HEK293 (cell line): ENCODE results near the gene PLSCR3.
"Not testable (repeated sequence)": the region's sequence is repeated elsewhere in the genome, so short reads cannot be mapped to it uniquely, and the experiment has no call there.

ENCODE experiments used
- CTCF ChIA-PET: fragments of 350-600 bp; formaldehyde crosslinking; extraction: SDS; loops from one replicate; lab custom pipeline; 2021; ENCODE audit warnings: antibody characterized with exemption; lab: Yijun Ruan, JAX
- POLR2A ChIA-PET: fragments of 300-600 bp; formaldehyde crosslinking; extraction: SDS; loops from one replicate; lab custom pipeline; 2020; ENCODE audit warnings: antibody characterized with exemption, inconsistent platforms; lab: Yijun Ruan, JAX
- H3K27ac ChIP-seq: fragments of 200-500 bp; sonication (Bioruptor generic); 2 replicates; pipeline ENCODE4 v1.5.1; 2014; ENCODE audit warnings: low read depth, low read length, control low read depth, inconsistent platforms; ENCODE audit errors: extremely low read depth
- H3K36me3 ChIP-seq, 2 experiments: fragments of 200-500 bp in 1 of 2; sonication (Bioruptor generic) in 1 of 2; 1 replicate in 1 of 2; 2 replicates in 1 of 2; pipeline ENCODE4 v1.5.1; 2014 to 2017; ENCODE audit warnings: inconsistent platforms in 2 of 2, low read length in 2 of 2; ENCODE audit not compliant: control insufficient read depth in 2 of 2, insufficient read depth in 1 of 2
- H3K4me1 ChIP-seq: fragments of 200-500 bp; sonication (Bioruptor generic); 2 replicates; pipeline ENCODE4 v1.5.1; 2014; ENCODE audit warnings: mild to moderate bottlenecking, low read length, inconsistent platforms; ENCODE audit not compliant: control insufficient read depth, insufficient read depth
- H3K4me3 ChIP-seq: 2 replicates; pipeline ENCODE4 v1.5.1; 2011; ENCODE audit warnings: low read depth, mild to moderate bottlenecking, control low read depth, low read length, moderate library complexity
- H3K9me3 ChIP-seq: fragments of 200-500 bp; sonication (Bioruptor generic); 2 replicates; pipeline ENCODE4 v1.5.1; 2014; ENCODE audit warnings: low read depth, low read length, inconsistent platforms; ENCODE audit not compliant: control insufficient read depth, insufficient read depth
- BCL11B ChIP-seq: fragments of 450-650 bp; formaldehyde crosslinking; IDR thresholded peaks from 2 replicates; pipeline ENCODE4 v1.5.1; 2016; ENCODE audit warnings: low read depth, missing biosample characterization, missing genetic modification characterization
- CTCF ChIP-seq: fragments of 450-650 bp; formaldehyde crosslinking; IDR thresholded peaks from 2 replicates; pipeline ENCODE4 v1.5.1; 2016; ENCODE audit warnings: missing biosample characterization, missing genetic modification characterization
- GLIS1 ChIP-seq: fragments of 450-650 bp; formaldehyde crosslinking; IDR thresholded peaks from 2 replicates; pipeline ENCODE4 v1.5.1; 2016; ENCODE audit warnings: missing biosample characterization, missing genetic modification characterization
- HOXC10 ChIP-seq: sonication (generic); formaldehyde crosslinking; IDR thresholded peaks from 2 replicates; pipeline ENCODE4 v1.8.1; 2023; ENCODE audit warnings: mild to moderate bottlenecking, missing genetic modification reagents
- PRDM10 ChIP-seq: fragments of 450-650 bp; formaldehyde crosslinking; IDR thresholded peaks from 2 replicates; pipeline ENCODE4 v1.5.1; 2016; ENCODE audit warnings: missing biosample characterization, missing genetic modification characterization
- ZFHX2 ChIP-seq: fragments of 450-650 bp; formaldehyde crosslinking; conservative IDR thresholded peaks from 2 replicates; pipeline ENCODE4 v1.5.1; 2016; ENCODE audit warnings: missing biosample characterization, missing genetic modification characterization
- ZNF140 ChIP-seq: fragments of 450-650 bp; formaldehyde crosslinking; IDR thresholded peaks from 2 replicates; pipeline ENCODE4 v1.5.1; 2016; ENCODE audit warnings: missing biosample characterization, missing genetic modification characterization
- ZNF175 ChIP-seq: fragments of 450-650 bp; formaldehyde crosslinking; IDR thresholded peaks from 2 replicates; pipeline ENCODE4 v1.5.1; 2016; ENCODE audit warnings: missing biosample characterization, missing genetic modification characterization
- ZNF433 ChIP-seq: fragments of 450-650 bp; formaldehyde crosslinking; IDR thresholded peaks from 2 replicates; pipeline ENCODE4 v1.5.1; 2016; ENCODE audit warnings: missing biosample characterization, missing genetic modification characterization, low read depth
- ZNF473 ChIP-seq: fragments of 450-650 bp; formaldehyde crosslinking; IDR thresholded peaks from 2 replicates; pipeline ENCODE4 v1.5.1; 2017; ENCODE audit warnings: missing biosample characterization, missing genetic modification characterization
- ZNF548 ChIP-seq: fragments of 450-650 bp; formaldehyde crosslinking; IDR thresholded peaks from 2 replicates; pipeline ENCODE4 v1.5.1; 2016; ENCODE audit warnings: missing biosample characterization, missing genetic modification characterization
- ZNF664 ChIP-seq: fragments of 450-650 bp; formaldehyde crosslinking; IDR thresholded peaks from 2 replicates; pipeline ENCODE4 v1.5.1; 2016; ENCODE audit warnings: missing biosample characterization, missing genetic modification characterization
- ZNF704 ChIP-seq: fragments of 450-650 bp; formaldehyde crosslinking; IDR thresholded peaks from 2 replicates; pipeline ENCODE4 v1.5.1; 2016; ENCODE audit warnings: missing biosample characterization, missing genetic modification characterization
- ZNF707 ChIP-seq: fragments of 450-650 bp; formaldehyde crosslinking; IDR thresholded peaks from 2 replicates; pipeline ENCODE4 v1.5.1; 2016; ENCODE audit warnings: missing biosample characterization, missing genetic modification characterization
- ZNF76 ChIP-seq: fragments of 450-650 bp; formaldehyde crosslinking; IDR thresholded peaks from 2 replicates; pipeline ENCODE4; 2016; ENCODE audit warnings: low read depth, missing biosample characterization, missing genetic modification characterization, borderline replicate concordance
- ZNF791 ChIP-seq: fragments of 450-650 bp; formaldehyde crosslinking; IDR thresholded peaks from 2 replicates; pipeline ENCODE4 v1.5.1; 2016; ENCODE audit warnings: missing biosample characterization, missing genetic modification characterization
- TF ChIP-seq, protein P1 (sequence below): fragments of 450-650 bp; formaldehyde crosslinking; IDR thresholded peaks from 2 replicates; pipeline ENCODE4 v1.5.1; 2016; ENCODE audit warnings: missing biosample characterization, missing genetic modification characterization

The PLSCR3 gene

GRCh38 chr17:7367083-7367482 is 27.2 kb downstream of the PLSCR3 start:
- no peaks in the 10 kb centered on the region for H3K4me1 ChIP-seq
- ChIA-PET CTCF (interaction anchor here (0.7 to 2.6 kb wide), 3 partner anchors 11 to 37 kb away, joined by 3 to 13 read pairs (median 4); partner anchors contain the start of gene TMEM256), POLR2A (interaction anchor here (0.6 kb wide), 1 partner anchor 18 kb away, joined by 3 read pairs; no protein-coding TSS in a partner anchor)
- no peaks in the 10 kb centered on the region for H3K36me3 ChIP-seq
- H3K27ac ChIP-seq: no peak overlapping the region
- TF ChIP-seq ZNF707: no peak
- no peaks in the 10 kb centered on the region for H3K9me3 ChIP-seq
- no peak overlapping the region for H3K4me3 ChIP-seq

DNA sequence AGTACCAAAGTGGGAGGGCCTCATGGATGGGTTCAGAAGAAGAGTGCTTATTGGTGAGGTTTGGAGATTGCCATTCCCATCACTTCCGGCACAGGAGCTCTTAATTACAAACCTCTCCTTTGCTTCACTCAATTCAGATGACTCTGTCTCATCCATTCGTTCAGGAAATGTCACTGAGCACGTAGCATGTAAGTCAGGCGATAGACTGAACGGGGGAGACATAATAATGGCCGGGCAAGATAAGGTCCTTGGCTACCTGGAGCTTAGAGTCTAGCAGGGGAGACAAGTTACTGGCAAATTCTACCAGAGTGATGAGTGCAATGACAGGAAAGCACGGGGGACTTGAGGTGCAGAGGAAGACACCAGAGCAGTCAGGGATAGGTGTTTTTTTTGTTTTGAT is 28.4 kb downstream of the PLSCR3 start:
- POLR2A ChIA-PET, H3K4me3 ChIP-seq, H3K27ac ChIP-seq, H3K4me1 ChIP-seq, H3K9me3 ChIP-seq, H3K36me3 ChIP-seq: not testable (repeated sequence)
- CTCF ChIA-PET: interaction anchor here (0.6 to 2.6 kb wide), 2 partner anchors 10 to 104 kb away, joined by 7 to 13 read pairs; no protein-coding TSS in a partner anchor

- Histone ChIP-seq H3K4me1 (no peaks in the 10 kb centered on the region), H3K9me3 (no peaks in the 10 kb centered on the region), H3K36me3 (no peaks in the 10 kb centered on the region), H3K27ac (no peak overlapping the region), H3K4me3 (no peak overlapping the region)
- peak; percentile 43; the same call in 1 of the 2 replicates for TF ChIP-seq ZFHX2 (tag by site-specific recombination)
- TF ChIP-seq, protein P1, sequence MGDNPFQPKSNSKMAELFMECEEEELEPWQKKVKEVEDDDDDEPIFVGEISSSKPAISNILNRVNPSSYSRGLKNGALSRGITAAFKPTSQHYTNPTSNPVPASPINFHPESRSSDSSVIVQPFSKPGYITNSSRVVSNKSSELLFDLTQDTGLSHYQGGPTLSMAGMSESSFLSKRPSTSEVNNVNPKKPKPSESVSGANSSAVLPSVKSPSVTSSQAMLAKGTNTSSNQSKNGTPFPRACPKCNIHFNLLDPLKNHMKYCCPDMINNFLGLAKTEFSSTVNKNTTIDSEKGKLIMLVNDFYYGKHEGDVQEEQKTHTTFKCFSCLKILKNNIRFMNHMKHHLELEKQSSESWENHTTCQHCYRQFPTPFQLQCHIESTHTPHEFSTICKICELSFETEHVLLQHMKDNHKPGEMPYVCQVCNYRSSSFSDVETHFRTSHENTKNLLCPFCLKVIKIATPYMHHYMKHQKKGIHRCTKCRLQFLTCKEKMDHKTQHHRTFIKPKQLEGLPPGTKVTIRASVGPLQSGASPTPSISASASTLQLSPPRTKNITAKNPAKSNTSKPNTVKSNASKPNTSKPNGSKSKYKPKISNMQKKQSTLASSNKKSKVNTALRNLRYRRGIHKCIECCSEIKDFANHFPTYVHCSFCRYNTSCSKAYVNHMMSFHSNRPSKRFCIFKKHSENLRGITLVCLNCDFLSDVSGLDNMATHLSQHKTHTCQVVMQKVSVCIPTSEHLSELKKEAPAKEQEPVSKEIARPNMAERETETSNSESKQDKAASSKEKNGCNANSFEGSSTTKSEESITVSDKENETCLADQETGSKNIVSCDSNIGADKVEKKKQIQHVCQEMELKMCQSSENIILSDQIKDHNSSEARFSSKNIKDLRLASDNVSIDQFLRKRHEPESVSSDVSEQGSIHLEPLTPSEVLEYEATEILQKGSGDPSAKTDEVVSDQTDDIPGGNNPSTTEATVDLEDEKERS: no peak
- ChIA-PET POLR2A (interaction anchor here (0.6 to 0.9 kb wide), 5 partner anchors 13 to 759 kb away, joined by 3 to 4 read pairs (median 3); no protein-coding TSS in a partner anchor), CTCF (interaction anchor here (1.2 kb wide), 1 partner anchor 197 kb away, joined by 6 read pairs; no protein-coding TSS in a partner anchor)
These were observed 31.0 kb downstream of the PLSCR3 start for GRCh38 chr17:7363311-7363710.

- H3K36me3 ChIP-seq: no peaks in the 10 kb centered on the region
- POLR2A ChIA-PET: interaction anchor here (0.6 to 1.0 kb wide), 3 partner anchors 10 to 199 kb away, joined by 3 to 4 read pairs (median 4); no protein-coding TSS in a partner anchor
- H3K27ac ChIP-seq: no peak overlapping the region
- CTCF ChIA-PET: interaction anchor here (0.8 to 2.0 kb wide), 4 partner anchors 9 to 199 kb away, joined by 3 to 11 read pairs (median 4); no protein-coding TSS in a partner anchor
- no peaks in the 10 kb centered on the region for H3K4me1 ChIP-seq
- no peaks in the 10 kb centered on the region for H3K9me3 ChIP-seq
- H3K4me3 ChIP-seq: no peak overlapping the region
- TF ChIP-seq ZNF76 (tag by site-specific recombination) (no peak), PRDM10 (tag by site-specific recombination) (peak; percentile 80), CTCF (tag by site-specific recombination) (no peak), GLIS1 (tag by site-specific recombination) (peak; percentile 14; the same call in 1 of the 2 replicates), ZNF433 (tag by site-specific recombination) (no peak), ZNF140 (no peak), ZNF704 (no peak), ZNF791 (no peak), ZNF664 (tag by site-specific recombination) (no peak), ZNF473 (tag by site-specific recombination) (no peak), ZNF175 (no peak), ZNF548 (tag by site-specific recombination) (no peak), BCL11B (tag by site-specific recombination) (no peak), HOXC10 (no peak)
These were observed 32.4 kb downstream of the PLSCR3 start for GRCh38 chr17:7361906-7362305.
